SKM-1 (cell line): ENCODE data around the gene DESI2.
A peak's percentile ranks its signal among the peaks of the same experiment; 100 is the strongest.
"Not testable (repeated sequence)": the region's sequence is repeated elsewhere in the genome, so short reads cannot be mapped to it uniquely, and the experiment has no call there.

Source experiments
- DNase-seq: peaks from one replicate; lab custom pipeline; 2025; ENCODE audit not compliant: unreplicated experiment; lab: John Stamatoyannopoulos, UW

DESI2 gene

DNA sequence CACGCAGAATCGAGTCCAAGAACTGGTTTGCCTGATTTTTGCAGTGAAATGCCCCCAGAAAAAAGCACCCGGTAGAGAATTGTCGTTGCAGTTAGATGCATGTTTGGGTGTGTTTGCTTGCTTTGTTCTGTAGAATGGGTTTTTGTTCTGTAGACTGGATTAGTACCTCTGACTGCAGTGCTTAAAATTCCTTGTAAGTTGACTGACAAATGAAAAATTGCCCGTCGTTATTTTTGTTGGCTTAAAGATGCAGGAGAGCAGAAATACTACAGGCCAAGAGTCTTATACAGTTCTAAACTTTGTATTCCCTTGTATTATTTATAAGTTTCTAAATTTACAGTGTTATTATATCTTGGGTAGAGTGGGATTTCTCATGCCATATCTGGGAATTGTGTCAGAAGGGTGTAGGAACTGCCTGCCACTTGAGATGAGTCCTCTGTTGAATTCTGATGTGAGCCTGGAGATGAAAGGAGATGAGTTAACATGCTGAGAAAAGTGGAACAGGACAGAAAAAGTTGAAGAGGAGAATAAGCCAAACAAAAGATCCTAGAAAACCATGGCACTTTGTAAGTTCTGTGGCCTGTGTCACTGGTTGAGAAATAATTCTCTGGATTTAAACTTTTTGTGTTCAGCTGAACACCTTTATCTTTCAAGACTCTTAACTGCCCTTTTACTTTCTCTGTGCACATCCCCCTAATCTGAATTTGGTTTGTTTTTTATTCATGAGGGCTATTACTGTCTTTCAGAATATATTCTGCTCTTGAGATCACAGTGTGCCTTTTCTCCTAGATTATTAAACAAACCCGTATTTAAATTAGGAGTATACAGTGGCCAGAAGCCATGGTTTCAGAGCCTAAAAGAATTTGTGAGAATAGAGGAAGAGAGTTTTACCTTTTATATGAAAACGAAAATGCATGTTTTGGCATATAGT is 1.4 kb downstream of the DESI2 start:
- no peak for DNase-seq

DNA sequence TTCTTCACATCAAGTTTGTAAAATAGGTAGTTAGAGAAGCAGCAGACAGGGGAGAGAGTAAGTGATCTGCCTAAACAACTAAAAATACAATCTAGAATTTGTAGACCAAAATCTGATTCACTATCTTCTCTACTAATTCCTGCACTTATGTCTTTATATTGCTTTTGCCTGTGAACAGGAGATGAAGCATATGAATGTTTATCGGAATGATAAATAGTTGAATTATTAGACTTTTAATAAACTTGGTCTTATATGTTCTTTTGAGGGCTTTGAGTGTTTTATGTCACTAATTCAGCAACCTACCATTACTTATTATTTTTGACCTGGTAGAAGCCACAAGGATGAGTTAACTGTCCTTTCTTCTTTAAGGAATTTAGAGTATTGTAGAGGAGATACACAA is 2.3 kb downstream of the DESI2 start:
- DNase-seq = no peak

DNA sequence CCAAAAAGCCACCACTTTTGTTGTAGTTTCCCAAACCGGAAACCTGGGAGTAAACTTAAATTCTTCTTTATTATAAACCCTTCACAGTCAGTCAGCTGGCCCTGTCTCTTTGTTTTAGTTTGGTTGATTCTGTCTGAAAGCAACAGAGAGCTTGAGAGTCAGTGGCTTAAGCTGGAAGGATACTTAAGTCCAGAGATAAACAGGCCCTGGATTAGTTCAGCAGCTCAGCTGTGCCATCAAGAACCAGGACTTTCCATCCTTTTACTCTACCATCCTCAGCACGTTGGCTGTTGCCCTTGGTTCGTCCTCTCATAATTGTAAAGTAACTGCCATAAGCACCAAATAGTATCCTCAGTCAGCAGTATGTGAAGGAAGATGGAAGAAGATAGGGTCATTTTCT is 4.5 kb downstream of the DESI2 start:
- no peak for DNase-seq

DNA sequence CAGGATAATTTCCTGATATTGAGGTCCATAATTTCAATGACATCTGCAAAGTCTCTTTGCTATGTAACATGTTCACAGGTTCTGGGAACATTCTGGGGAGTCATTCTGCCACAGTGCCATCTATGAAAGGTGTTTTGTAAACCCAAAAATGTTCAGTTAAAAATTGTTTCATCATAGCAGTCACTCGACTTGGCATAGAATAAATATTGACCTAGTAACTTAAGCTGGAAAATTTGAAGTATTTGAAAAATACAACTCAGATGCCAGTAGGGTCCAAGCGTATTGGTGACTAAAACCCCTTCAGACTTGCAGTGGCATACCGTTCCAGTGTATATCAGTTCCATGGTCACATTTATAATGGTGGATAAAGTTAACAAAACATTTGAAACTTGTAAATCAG is 6.8 kb downstream of the DESI2 start:
- DNase-seq = no peak

DNA sequence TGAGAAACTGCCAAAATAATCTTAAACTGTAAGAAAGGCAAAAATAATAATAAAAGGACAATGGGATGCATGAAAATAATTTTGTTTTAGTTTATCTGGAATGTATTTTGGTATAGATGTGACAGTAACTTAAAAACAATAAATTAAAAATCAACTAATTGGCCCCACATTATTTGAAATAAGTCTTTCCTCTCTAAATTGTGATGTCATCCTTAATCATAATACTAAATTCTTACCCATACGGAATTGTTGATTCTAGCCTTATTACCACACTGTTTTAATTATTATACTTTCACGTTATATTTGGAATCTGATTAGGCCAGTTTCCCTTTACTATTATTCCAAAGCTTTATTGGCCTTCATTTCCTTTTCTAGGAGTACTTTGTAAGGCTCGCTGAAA is 7.7 kb downstream of the DESI2 start:
- no peak for DNase-seq

DNA sequence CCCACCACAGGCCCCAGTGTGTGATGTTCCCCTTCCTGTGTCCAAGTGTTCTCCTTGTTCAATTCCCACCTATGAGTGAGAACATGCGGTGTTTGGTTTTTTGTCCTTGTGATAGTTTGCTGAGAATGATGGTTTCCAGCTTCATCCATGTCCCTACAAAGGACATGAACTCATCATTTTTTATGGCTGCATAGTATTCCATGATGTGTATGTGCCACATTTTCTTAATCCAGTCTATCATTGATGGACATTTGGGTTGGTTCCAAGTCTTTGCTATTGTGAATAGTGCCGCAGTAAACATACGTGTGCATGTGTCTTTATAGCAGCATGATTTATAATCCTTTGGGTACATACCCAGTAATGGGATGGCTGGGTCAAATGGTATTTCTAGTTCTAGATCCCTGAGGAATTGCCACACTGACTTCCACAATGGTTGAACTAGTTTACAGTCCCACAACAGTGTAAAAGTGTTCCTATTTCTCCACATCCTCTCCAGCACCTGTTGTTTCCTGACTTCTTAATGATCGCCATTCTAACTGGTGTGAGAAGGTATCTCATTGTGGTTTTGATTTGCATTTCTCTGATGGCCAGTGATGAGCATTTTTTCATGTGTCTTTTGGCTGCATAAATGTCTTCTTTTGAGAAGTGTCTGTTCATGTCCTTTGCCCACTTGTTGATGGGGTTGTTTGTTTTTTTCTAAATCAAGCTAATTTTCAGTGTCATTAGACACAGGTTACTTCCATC is 8.8 kb downstream of the DESI2 start:
- DNase-seq = not testable (repeated sequence)

DNA sequence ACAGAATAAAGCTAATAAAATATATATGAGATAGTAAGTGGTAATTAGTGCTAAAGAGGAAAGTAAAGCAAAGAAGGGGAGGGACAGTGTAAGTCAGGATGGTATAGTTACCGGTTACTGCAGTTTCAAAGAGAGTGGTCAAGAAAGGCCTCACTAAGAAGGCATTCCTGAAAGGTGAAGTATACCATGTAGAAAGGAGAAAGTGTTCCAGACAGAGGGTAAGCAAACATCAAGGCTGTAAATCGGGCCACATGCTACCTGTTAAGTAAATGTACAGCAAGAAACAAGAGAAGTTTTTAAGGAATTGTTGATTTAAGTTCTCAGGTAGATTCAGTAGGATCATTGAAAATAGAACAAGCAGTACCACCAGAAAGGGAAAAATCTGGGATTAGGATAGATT is 9.7 kb downstream of the DESI2 start:
- DNase-seq = no peak

GRCh38 chr1:244664353-244664752 is 11.4 kb downstream of the DESI2 start:
- DNase-seq = no peak

DNA sequence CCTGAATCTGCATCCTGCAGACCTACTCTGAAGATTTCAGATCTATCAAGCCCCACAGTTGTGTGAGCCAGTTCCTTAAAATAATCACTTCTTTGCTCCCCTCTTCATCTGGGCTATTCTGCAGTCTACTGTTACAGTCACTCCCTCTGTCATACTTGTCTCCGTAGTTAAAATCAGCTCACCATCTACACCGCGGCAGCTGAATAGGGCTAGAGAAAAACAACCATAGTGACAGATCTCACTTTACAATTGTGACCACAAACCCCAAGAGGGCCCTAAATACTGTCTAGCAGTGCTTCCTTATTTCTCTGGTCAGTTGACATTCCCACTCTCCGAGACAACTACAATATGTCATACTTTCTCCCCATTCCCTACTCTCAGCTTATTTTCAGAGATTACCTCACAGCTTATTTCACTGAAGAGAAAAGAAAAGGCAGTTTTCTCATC is 12.9 kb downstream of the DESI2 start:
- peak; percentile 79 for DNase-seq

- DNase-seq = not testable (repeated sequence)
Observed at GRCh38 chr1:244666672-244667418, 13.9 kb downstream of the DESI2 start.

- no peak for DNase-seq
Observed at GRCh38 chr1:244667797-244668196, 14.9 kb downstream of the DESI2 start.

GRCh38 chr1:244672946-244673682 is 20.2 kb downstream of the DESI2 start:
- DNase-seq = no peak

GRCh38 chr1:244674446-244674845 is 21.5 kb downstream of the DESI2 start:
- no peak for DNase-seq

GRCh38 chr1:244675167-244675566 is 22.2 kb downstream of the DESI2 start:
- DNase-seq = no peak

GRCh38 chr1:244678697-244679096 is 25.8 kb downstream of the DESI2 start:
- DNase-seq = no peak

- DNase-seq = no peak
Observed at GRCh38 chr1:244680667-244681066, 27.7 kb downstream of the DESI2 start.

GRCh38 chr1:244682087-244682486 is 29.2 kb downstream of the DESI2 start:
- DNase-seq = not testable (repeated sequence)

DNA sequence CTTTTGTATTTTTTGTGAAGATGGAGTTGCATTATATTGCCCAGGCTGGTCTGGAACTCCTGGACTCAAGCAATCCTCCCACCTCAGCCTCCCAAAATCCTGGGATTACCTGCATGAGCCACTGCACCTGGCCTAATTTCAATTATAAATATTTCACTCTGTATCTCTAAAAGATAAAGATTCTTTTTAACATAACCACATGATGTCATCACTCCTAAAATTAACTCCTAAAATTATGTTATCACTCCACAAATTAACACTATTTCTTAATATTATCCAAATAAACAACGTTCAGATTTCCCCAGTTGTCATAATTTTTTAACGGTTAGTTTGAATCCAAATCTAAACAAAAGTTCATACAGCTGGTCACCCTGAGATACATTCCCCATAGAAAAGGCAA is 43.0 kb downstream of the DESI2 start:
- no peak for DNase-seq

DNA sequence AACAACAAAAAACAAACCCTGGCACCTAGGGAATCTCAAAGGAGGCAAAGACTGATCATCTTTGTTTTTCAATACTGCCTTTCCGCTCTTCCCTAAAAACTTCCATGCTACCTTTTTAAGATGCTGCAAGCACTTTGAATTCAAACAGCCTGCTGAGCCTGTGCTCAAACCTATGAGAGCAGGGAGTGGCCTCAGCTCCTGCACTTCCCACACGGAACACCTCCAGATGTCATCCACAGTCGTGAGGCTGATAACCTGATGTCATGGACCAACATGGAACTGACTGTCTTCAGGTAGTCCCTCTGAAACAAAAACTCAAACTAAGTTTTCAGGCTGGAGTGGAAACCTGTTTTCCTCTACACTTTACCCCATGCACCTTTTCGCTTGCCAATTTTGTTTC is 46.8 kb downstream of the DESI2 start:
- no peak for DNase-seq

DNA sequence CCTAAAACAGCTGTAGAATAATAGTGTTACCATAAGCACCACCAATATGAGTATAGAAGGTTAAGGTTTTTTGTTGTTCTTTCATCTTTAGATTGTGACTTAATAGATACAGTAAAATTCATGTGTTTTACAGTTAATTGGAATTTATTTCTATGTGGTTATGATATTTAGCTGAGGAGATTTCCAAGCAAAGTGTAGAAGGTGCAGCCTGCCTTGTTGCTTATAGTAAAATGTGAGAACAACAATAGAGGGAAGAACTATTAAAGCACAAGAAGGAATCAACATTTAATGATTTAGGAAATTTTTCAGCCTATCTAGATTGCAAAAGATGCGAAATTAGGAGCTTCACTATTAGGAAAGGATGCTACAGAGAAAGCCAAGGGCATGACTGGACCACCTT is 47.9 kb downstream of the DESI2 start:
- no peak for DNase-seq

- DNase-seq = no peak
Observed at GRCh38 chr1:244702620-244703019, 49.7 kb downstream of the DESI2 start.
